GM12878 (cell line): ENCODE measurements around the gene MAPKBP1. TPM values are rescaled to one million over a fixed set of nuclear protein-coding genes. Genes with fewer than 3 reads are reported as not detected.

Experiments
- ATAC-seq: fragments of 200-7000 bp; cut with Tn5 transposase; 3 replicates; pipeline ENCODE4 v1.9.1; 2020; ENCODE audit warnings: mild to moderate bottlenecking, moderate library complexity
- BruUV-seq: library from RNA; stranded (reverse); fragments of 400-500 nt; replicated peaks from 2 replicates; lab custom pipeline; 2021; lab: Mats Ljungman, UMichigan
- CTCF ChIA-PET: fragments of 300-600 bp; sonication (Branson Sonifier 250); formaldehyde crosslinking; extraction: SDS; loops from one replicate; lab custom pipeline; 2021; ENCODE audit warnings: inconsistent platforms; lab: Yijun Ruan, JAX
- POLR2A ChIA-PET: fragments of 350-600 bp; formaldehyde crosslinking; extraction: SDS; loops from one replicate; lab custom pipeline; 2021; ENCODE audit warnings: inconsistent platforms; lab: Charles Lee
- RAD21 ChIA-PET: fragments of 300-600 bp; sonication (Branson Sonifier 250); formaldehyde crosslinking; loops from one replicate; lab custom pipeline; 2023; ENCODE audit warnings: antibody characterized with exemption; ENCODE audit not compliant: unreplicated experiment; lab: Charles Lee
- SMC1A ChIA-PET: fragments of 300-600 bp; sonication (Branson Sonifier 250); formaldehyde crosslinking; loops from one replicate; lab custom pipeline; 2023; ENCODE audit not compliant: unreplicated experiment, uncharacterized antibody; lab: Charles Lee
- DNase-seq: peaks from one replicate; pipeline ENCODE4 v3.0.0-alpha.2; 2011; ENCODE audit warnings: low read depth, low spot score
- FAIRE-seq: peaks from 3 replicates; lab custom pipeline; 2011; peaks lifted over from hg19 to GRCh38; lab: Jason Lieb, UNC
- H2AFZ ChIP-seq: 2 replicates; pipeline ENCODE4 v1.6.0; 2011; ENCODE audit warnings: low read depth, low read length, control low read depth; ENCODE audit not compliant: control insufficient read depth
- H3K27ac ChIP-seq: 2 replicates; pipeline ENCODE4 v1.5.1; 2011; ENCODE audit warnings: control low read depth; ENCODE audit not compliant: control insufficient read depth, insufficient read depth
- H3K27me3 ChIP-seq, 2 experiments: replicated peaks in 1 of 2; 2 replicates each; pipeline versions ENCODE4 v1.6.0 to v1.6.1; 2011; ENCODE audit warnings: low read length in 1 of 2; ENCODE audit not compliant: control insufficient read depth in 2 of 2, insufficient read depth in 2 of 2
- H3K36me3 ChIP-seq, 2 experiments: 2 replicates each; pipeline ENCODE4 v1.5.1; 2011; ENCODE audit warnings: low read length in 1 of 2; ENCODE audit not compliant: control insufficient read depth in 2 of 2, insufficient read depth in 2 of 2
- H3K4me1 ChIP-seq: 2 replicates; pipeline ENCODE4 v1.6.1; 2011; ENCODE audit warnings: mild to moderate bottlenecking, low read length, moderate library complexity, mixed read lengths; ENCODE audit not compliant: control insufficient read depth, insufficient read depth
- H3K4me2 ChIP-seq: 2 replicates; pipeline ENCODE4 v1.6.0; 2011; ENCODE audit warnings: control low read depth; ENCODE audit not compliant: control insufficient read depth, insufficient read depth
- H3K4me3 ChIP-seq: fragments of 200-600 bp; sonication (generic); 2 replicates; pipeline ENCODE4 v1.5.1; 2016
- H3K79me2 ChIP-seq: 2 replicates; pipeline ENCODE4 v1.6.0; 2011; ENCODE audit warnings: low read length; ENCODE audit not compliant: control insufficient read depth, insufficient read depth
- H3K9ac ChIP-seq: 2 replicates; pipeline ENCODE4 v1.8.0; 2011; ENCODE audit warnings: low read length, control low read depth, mixed read lengths; ENCODE audit not compliant: control insufficient read depth, insufficient read depth
- H3K9me3 ChIP-seq: replicated peaks from 3 replicates; pipeline ENCODE4 v1.5.1; 2011; ENCODE audit warnings: mild to moderate bottlenecking, low read length; ENCODE audit not compliant: control insufficient read depth, insufficient read depth
- H4K20me1 ChIP-seq: 2 replicates; pipeline ENCODE4 v1.6.0; 2011; ENCODE audit not compliant: control insufficient read depth, insufficient read depth
- BCLAF1 ChIP-seq: fragments of 450-650 bp; IDR thresholded peaks from 2 replicates; pipeline ENCODE4 v1.6.1; 2017; ENCODE audit warnings: antibody characterized with exemption, mild to moderate bottlenecking, moderate library complexity
- BHLHE40 ChIP-seq, 2 experiments: fragments of 450-650 bp in 1 of 2; IDR thresholded peaks; 2 replicates each; pipeline ENCODE4 v1.6.1; 2011 to 2017; ENCODE audit warnings: low read depth in 2 of 2, borderline replicate concordance in 1 of 2, improper control_type of control experiment in 1 of 2, low read length in 1 of 2, mild to moderate bottlenecking in 1 of 2
- CEBPZ ChIP-seq: fragments of 150-350 bp; IDR thresholded peaks from 2 replicates; pipeline ENCODE4 v1.6.1; 2016; ENCODE audit warnings: low read depth, low read length
- ELK1 ChIP-seq: IDR thresholded peaks from 2 replicates; pipeline ENCODE4 v1.6.1; 2012; ENCODE audit warnings: low read depth, low read length, improper control_type of control experiment
- MYC ChIP-seq: IDR thresholded peaks from 2 replicates; pipeline ENCODE4 v1.6.1; 2011; ENCODE audit warnings: mild to moderate bottlenecking, low read length, moderate library complexity, inconsistent platforms; ENCODE audit not compliant: insufficient read depth, insufficient replicate concordance, insufficient read length, severe bottlenecking
- POLR2AphosphoS2 ChIP-seq: IDR thresholded peaks from 2 replicates; pipeline ENCODE4 v1.6.1; 2011; ENCODE audit warnings: low read depth, mild to moderate bottlenecking, low read length, improper control_type of control experiment, moderate library complexity
- SUPT20H ChIP-seq: IDR thresholded peaks from 2 replicates; pipeline ENCODE4 v1.6.1; 2011; ENCODE audit warnings: low read depth, mild to moderate bottlenecking, low read length, moderate library complexity, borderline replicate concordance; ENCODE audit not compliant: control insufficient read depth
- ZNF592 ChIP-seq: fragments of 450-650 bp; IDR thresholded peaks from 2 replicates; pipeline ENCODE4 v1.6.1; 2017; ENCODE audit warnings: mild to moderate bottlenecking, moderate library complexity
- WGBS: methylation state at CpG from one replicate; pipeline ENCODE4 v1.1.6; 2016; ENCODE audit warnings: low lambda C conversion rate; ENCODE audit not compliant: insufficient replicate concordance, insufficient coverage; ENCODE audit errors: missing lambda C conversion rate; 5-methylcytosine and 5-hydroxymethylcytosine counted together
- in situ Hi-C: fragments of 300-500 bp; cut with MboI; formaldehyde crosslinking; loops from 9 replicates; pipeline ENCODE4 v1.14.3; 2018; ENCODE audit warnings: mixed read lengths
- intact Hi-C: fragments of 100-400 bp; cut with micrococcal nuclease; formaldehyde crosslinking; loops from one replicate; pipeline ENCODE4 v1.14.2; 2022; ENCODE audit not compliant: unreplicated experiment
- polyA plus RNA-seq, 11 experiments: library from polyadenylated mRNA; depleted of rRNA in 4 of 11; unstranded in 6 of 11; stranded (reverse) in 5 of 11; fragments of >200 nt; fragmentation: Nextera tagmentation in 4 of 11; fragmentation: Illumina TruSeq in 1 of 11; extraction: Ambion mirVana in 4 of 11; extraction: Trizol in 1 of 11; gene quantifications; 1 replicate in 1 of 11; 2 replicates in 10 of 11; pipeline versions ENCODE4 v1.2.1 to v1.2.3, GENCODE V29; 2011 to 2016; ENCODE audit warnings: inconsistent platforms in 2 of 11, missing spikeins in 2 of 11, low read depth in 1 of 11
- total RNA-seq, 4 experiments: library from RNA; depleted of rRNA in 3 of 4; stranded (reverse); fragments of >200 nt in 3 of 4; fragmentation: Illumina TruSeq in 1 of 4; extraction: Trizol in 1 of 4; gene quantifications; 2 replicates each; pipeline versions ENCODE4 v1.2.1 to v1.2.3, GENCODE V29; 2013 to 2021

MAPKBP1 gene
- total and polyA plus RNA-seq, 10 of the 15 experiments (the other 5 are each of a cell fraction or from before 2014, with no cell fraction given), result 0.44 to 19.0 (median 7.3) TPM

GRCh38 chr15:41839781-41840491 is 65.7 kb downstream of the MAPKBP1 start:
- no peaks in the 10 kb centered on the region for H3K27me3 ChIP-seq
- no peaks in the 10 kb centered on the region for H4K20me1 ChIP-seq
- ChIA-PET POLR2A (no interaction called here), SMC1A (no interaction called here), RAD21 (no interaction called here), CTCF (no interaction called here)
- H3K4me3 ChIP-seq, result no peak overlapping the region
- WGBS, result 81% methylated on average over 14 of the region's 16 CpGs
- H2AFZ ChIP-seq, result no peak overlapping the region
- TF ChIP-seq CEBPZ, result no peak
- no peak for TF ChIP-seq ELK1
- TF ChIP-seq BCLAF1, result no peak
- TF ChIP-seq POLR2AphosphoS2, result no peak
- TF ChIP-seq SUPT20H, result no peak
- no peak for TF ChIP-seq ZNF592
- TF ChIP-seq BHLHE40 (IDR thresholded peaks at IDR 0.05; ENCODE audit: borderline replicate concordance in 1 of 2, low read depth in 2 of 2, low read length in 1 of 2), result no peak
- no peak for TF ChIP-seq MYC
- no TSS peak for BruUV-seq
- intact Hi-C loops (no loop called here), in situ Hi-C loops (no loop called here)
- DNase-seq, result no peak
- no peaks in the 10 kb centered on the region for H3K36me3 ChIP-seq
- H3K27ac ChIP-seq, result no peak overlapping the region
- no peaks in the 10 kb centered on the region for H3K79me2 ChIP-seq
- H3K4me2 ChIP-seq, result no peak overlapping the region
- no peak for ATAC-seq
- no peaks in the 10 kb centered on the region for H3K4me1 ChIP-seq
- H3K9ac ChIP-seq, result no peak overlapping the region
- H3K9me3 ChIP-seq, result no peaks in the 10 kb centered on the region
- no peak for FAIRE-seq
